Vagina (tissue), 2 donors: ENCODE data around the gene LMNTD2. TPM values are rescaled to one million over a fixed set of nuclear protein-coding genes. Genes with fewer than 3 reads are reported as not detected.
A peak's percentile ranks its signal among the peaks of the same experiment; 100 is the strongest.

Experiments used
- DNase-seq, 2 donors: peaks; one replicate each; pipeline ENCODE4 v3.0.0-alpha.2; 2017; ENCODE audit errors: extremely low spot score in 2 of 2
- H3K27ac ChIP-seq: fragments of 200-600 bp; sonication (generic); one replicate; pipeline ENCODE4 v1.5.1; 2019
- H3K27me3 ChIP-seq: fragments of 200-600 bp; sonication (generic); one replicate; pipeline ENCODE4 v1.5.1; 2019
- H3K36me3 ChIP-seq, 2 donors: fragments of 200-600 bp; sonication (generic); one replicate each; pipeline ENCODE4 v1.5.1; 2017 to 2019
- H3K4me1 ChIP-seq: fragments of 200-600 bp; sonication (generic); one replicate; pipeline ENCODE4 v1.5.1; 2019
- H3K4me3 ChIP-seq, 2 donors: fragments of 200-600 bp; sonication (generic); 1 replicate in 1 of 2; 2 replicates in 1 of 2; pipeline ENCODE4 v1.5.1; 2016 to 2019
- H3K9me3 ChIP-seq: fragments of 200-600 bp; sonication (generic); one replicate; pipeline ENCODE4 v1.5.1; 2019
- POLR2A ChIP-seq, 2 donors: fragments of 450-650 bp; IDR thresholded peaks; one replicate each; pipeline ENCODE4 v1.6.1; 2017; ENCODE audit warnings: antibody characterized with exemption in 2 of 2, mild to moderate bottlenecking in 2 of 2, moderate library complexity in 2 of 2
- POLR2AphosphoS5 ChIP-seq, 2 donors: sonication (generic); formaldehyde crosslinking; IDR thresholded peaks; one replicate each; pipeline ENCODE4 v1.9.0; 2017; ENCODE audit warnings: antibody characterized with exemption in 2 of 2, mild to moderate bottlenecking in 2 of 2, low read depth in 1 of 2; ENCODE audit not compliant: insufficient read depth in 1 of 2
- intact Hi-C: fragments of 100-400 bp; cut with DNase I; formaldehyde crosslinking; loops from one replicate; pipeline ENCODE4 v1.15.1; 2023
- total RNA-seq: library from RNA; depleted of rRNA; stranded (reverse); fragments of >200 nt; gene quantifications from one replicate; pipeline ENCODE4 v1.2.3, GENCODE V29; 2016
- TF ChIP-seq, protein P1 (sequence below), 3 experiments: fragments of 450-650 bp in 2 of 3; fragments of 200-600 bp in 1 of 3; sonication (generic) in 1 of 3; IDR thresholded peaks; one replicate each; pipeline ENCODE4 v1.5.1; 2017 to 2019; ENCODE audit warnings: antibody characterized with exemption in 3 of 3, mild to moderate bottlenecking in 2 of 3, moderate library complexity in 2 of 3

The LMNTD2 gene
- total RNA-seq, 1 donor from 2014 or later = 1.7 TPM

DNA sequence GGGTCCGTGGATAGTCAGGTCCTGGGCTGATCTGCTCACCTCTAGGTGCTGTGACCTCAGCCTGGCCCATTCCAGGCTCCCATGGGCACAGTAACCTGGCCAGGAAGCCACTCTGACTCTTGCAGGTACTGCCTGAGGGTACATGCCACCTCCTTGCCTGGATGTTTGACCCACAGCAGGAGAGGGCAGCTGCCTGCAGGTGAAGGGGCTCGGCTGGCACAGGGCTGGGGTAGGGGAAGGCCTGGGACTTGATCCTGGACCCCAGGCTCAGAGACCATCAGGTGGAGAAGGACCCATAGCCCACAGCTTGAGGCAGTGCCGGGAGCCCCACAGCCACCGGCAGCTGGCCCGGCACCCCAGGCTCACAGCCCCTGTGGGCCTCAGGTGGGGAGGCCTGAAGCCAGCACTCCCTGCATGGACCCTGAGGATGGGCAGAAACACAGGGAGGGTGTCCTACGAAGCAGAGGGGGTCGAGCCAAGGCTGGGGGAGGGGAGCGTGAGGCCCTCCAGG is 20.5 kb downstream of the LMNTD2 start:
- no peak overlapping the region for H3K27ac ChIP-seq
- no peak for DNase-seq
- no peaks in the 10 kb centered on the region for H3K9me3 ChIP-seq
- no peaks in the 10 kb centered on the region for H3K36me3 ChIP-seq
- H3K4me3 ChIP-seq = no peak overlapping the region
- H3K4me1 ChIP-seq = peaks cover 23% of the 10 kb centered on the region
- intact Hi-C loops = no loop called here
- TF ChIP-seq POLR2AphosphoS5 (IDR thresholded peaks at IDR 0.05; ENCODE audit: insufficient read depth in 1 of 2, low read depth in 1 of 2) (no peak), POLR2A (IDR thresholded peaks at IDR 0.05) (no peak)
- TF ChIP-seq, protein P1, sequence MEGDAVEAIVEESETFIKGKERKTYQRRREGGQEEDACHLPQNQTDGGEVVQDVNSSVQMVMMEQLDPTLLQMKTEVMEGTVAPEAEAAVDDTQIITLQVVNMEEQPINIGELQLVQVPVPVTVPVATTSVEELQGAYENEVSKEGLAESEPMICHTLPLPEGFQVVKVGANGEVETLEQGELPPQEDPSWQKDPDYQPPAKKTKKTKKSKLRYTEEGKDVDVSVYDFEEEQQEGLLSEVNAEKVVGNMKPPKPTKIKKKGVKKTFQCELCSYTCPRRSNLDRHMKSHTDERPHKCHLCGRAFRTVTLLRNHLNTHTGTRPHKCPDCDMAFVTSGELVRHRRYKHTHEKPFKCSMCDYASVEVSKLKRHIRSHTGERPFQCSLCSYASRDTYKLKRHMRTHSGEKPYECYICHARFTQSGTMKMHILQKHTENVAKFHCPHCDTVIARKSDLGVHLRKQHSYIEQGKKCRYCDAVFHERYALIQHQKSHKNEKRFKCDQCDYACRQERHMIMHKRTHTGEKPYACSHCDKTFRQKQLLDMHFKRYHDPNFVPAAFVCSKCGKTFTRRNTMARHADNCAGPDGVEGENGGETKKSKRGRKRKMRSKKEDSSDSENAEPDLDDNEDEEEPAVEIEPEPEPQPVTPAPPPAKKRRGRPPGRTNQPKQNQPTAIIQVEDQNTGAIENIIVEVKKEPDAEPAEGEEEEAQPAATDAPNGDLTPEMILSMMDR (IDR thresholded peaks at IDR 0.05) = no peak
- no peaks in the 10 kb centered on the region for H3K27me3 ChIP-seq

DNA sequence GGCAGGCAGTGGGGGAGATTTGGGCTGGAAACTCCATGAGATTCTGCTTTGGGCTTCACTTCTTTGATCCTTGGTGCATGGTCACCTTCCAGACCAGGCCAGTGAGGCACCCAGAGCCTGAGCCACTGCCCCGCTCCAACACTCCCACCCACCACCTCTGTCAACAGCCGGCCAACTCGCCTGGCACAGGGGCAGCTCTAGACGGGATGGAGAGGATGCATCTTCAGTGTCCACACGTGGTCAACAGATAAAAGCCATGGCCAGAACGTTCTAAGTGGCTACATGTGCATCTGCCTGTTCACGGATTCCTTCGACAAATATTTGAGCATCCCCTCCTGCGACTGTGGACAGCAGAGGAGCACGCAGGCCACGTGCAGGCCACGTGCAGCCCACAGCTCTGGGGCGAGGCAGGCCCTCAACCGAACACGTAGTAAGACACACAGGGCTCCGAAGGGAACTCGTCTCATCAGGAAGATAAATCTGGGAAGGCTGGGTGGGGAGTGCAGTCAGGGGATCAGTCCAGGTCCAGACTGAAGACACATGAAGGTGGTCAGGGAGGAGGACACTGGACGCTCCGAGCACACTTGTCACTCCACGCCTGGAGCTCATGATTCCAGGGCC is 22.0 kb downstream of the LMNTD2 start:
- Histone ChIP-seq H3K27me3 (no peaks in the 10 kb centered on the region), H3K9me3 (no peaks in the 10 kb centered on the region), H3K4me3 (no peak overlapping the region), H3K36me3 (peaks cover 0 to 2% of the 10 kb centered on the region in 2 donors), H3K27ac (no peak overlapping the region), H3K4me1 (peaks cover 35% of the 10 kb centered on the region)
- DNase-seq = no peak
- intact Hi-C loops = no loop called here
- no peak for TF ChIP-seq POLR2A (IDR thresholded peaks at IDR 0.05)
- TF ChIP-seq, protein P1 (IDR thresholded peaks at IDR 0.05) = no peak
- TF ChIP-seq POLR2AphosphoS5 (IDR thresholded peaks at IDR 0.05; ENCODE audit: insufficient read depth in 1 of 2, low read depth in 1 of 2) = no peak

DNA sequence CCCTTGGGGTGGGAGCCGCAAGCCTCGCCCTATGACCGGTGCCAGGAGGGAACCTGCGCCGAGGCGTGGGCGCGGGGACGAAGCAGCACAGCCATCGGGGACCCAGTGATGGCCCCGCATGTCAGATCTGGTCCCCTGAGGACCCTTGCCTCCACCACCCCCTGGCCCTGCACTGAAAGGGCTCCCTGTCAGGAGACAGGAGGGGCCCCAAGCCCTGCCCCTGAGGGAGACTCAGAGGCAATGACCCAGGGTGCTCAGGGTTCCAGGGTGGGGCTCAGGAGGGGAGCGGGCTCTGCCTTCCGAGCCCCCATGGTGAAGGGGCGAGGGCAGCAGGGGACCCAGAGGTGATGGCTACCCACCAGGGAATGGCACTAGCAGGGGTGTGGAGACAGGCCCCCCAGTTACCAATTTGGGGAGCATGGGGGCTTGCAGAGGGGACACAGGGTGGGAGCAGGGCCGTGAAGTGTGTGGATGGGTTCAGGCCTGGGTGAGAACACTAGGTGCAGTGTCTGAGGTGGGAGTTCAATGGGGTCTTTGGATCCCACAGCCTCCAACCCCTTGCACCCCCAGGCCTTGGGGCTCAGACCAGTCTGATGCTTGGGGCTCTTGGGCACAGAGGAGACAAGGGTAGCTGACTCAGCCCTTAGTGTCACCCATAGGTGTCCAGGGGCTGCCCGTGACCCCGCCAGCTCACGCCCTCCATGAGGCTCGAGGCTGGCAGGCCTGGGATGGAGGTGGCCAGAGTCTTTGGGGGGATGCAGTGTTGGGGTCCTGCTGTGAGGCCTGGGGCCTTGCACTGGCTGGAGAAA is 22.7 kb downstream of the LMNTD2 start:
- peaks cover 42% of the 10 kb centered on the region for H3K4me1 ChIP-seq
- DNase-seq = no peak
- H3K4me3 ChIP-seq = peak overlapping the region; percentile 61 to 91
- peaks cover 0 to 10% of the 10 kb centered on the region in 2 donors for H3K36me3 ChIP-seq
- intact Hi-C loops = no loop called here
- H3K27ac ChIP-seq = no peak overlapping the region
- no peak for TF ChIP-seq POLR2AphosphoS5 (IDR thresholded peaks at IDR 0.05; ENCODE audit: insufficient read depth in 1 of 2, low read depth in 1 of 2)
- TF ChIP-seq, protein P1 (IDR thresholded peaks at IDR 0.05) = no peak
- no peak for TF ChIP-seq POLR2A (IDR thresholded peaks at IDR 0.05)
- H3K27me3 ChIP-seq = no peaks in the 10 kb centered on the region
- no peaks in the 10 kb centered on the region for H3K9me3 ChIP-seq

DNA sequence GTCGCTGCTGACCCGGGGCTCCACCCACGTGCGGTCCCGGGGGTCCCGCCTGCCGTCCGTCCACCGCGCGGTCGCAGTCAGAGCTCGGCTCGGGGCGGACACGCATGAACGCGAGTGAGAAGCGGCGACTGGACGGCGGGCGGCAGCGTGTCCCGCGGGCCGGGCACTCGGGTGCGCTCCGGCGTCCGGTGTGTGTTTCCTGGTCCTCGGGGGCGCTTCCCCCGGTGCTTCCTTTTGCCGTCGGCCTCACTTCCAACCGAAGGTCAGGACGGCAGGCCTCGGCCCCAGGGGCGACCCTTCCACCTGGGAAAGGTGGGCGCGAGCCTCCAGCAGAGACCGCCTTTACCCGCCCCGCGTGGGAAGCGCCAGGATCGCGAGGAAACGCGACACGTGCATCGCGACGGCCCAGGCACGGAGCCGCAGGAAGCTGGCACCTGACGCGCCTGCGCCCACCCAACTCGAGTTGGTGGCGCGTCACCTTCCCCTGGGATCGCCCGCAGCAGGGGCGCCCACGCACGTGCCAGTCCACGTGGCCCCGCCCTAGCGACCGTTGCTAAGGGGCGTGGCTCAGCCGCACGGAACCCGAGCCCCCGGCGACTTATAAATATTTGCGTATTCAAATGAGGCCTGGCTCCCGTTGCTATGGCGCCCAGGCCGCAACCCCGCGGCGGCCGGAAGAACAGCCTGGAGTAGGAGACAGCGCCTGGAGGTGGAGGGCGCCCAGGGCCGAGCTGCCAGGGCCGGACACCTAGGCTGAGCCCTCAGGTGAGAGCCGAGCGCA is 23.5 kb downstream of the LMNTD2 start, which contains the start of gene LRRC56:
Gene LRRC56 (plus strand): TSS at position 687 of the 781 bp plus-strand sequence. CDS start 3,158 bp downstream, outside the sequence.
- H3K4me1 ChIP-seq = peaks cover 49% of the 10 kb centered on the region
- H3K4me3 ChIP-seq = peak within 1 kb of the TSS; percentile 61 to 91
- H3K27me3 ChIP-seq = no peaks in the 10 kb centered on the region
- intact Hi-C loops = no loop called here
- no peaks in the 10 kb centered on the region for H3K9me3 ChIP-seq
- H3K27ac ChIP-seq = peak within 1 kb of the TSS; percentile 80
- DNase-seq = no peak
- H3K36me3 ChIP-seq = peaks cover 0 to 18% of the 10 kb centered on the region in 2 donors
- TF ChIP-seq POLR2A (IDR thresholded peaks at IDR 0.05) (no peak), POLR2AphosphoS5 (IDR thresholded peaks at IDR 0.05; ENCODE audit: insufficient read depth in 1 of 2, low read depth in 1 of 2) (peak in 1 of 2 donors; percentile 49)
- TF ChIP-seq, protein P1 (IDR thresholded peaks at IDR 0.05) = no peak
